ENCODE results near the gene TECPR2.

Gene TECPR2

GRCh38 chr14:102426796-102427195 is 64.1 kb downstream of the TECPR2 start:
- no peak for DNase-seq (ENCODE audit: low spot score)
- TF ChIP-seq CTCF (IDR thresholded peaks at IDR 0.05; ENCODE audit: extremely low read depth, missing control alignments) = no peak

- no peak for DNase-seq (ENCODE audit: low spot score)
- TF ChIP-seq CTCF (IDR thresholded peaks at IDR 0.05; ENCODE audit: extremely low read depth, missing control alignments) = no peak
These were observed 64.9 kb downstream of the TECPR2 start for GRCh38 chr14:102427642-102428041.

- DNase-seq (ENCODE audit: low spot score) = no peak
- TF ChIP-seq CTCF (IDR thresholded peaks at IDR 0.05; ENCODE audit: extremely low read depth, missing control alignments) = no peak
These were observed 67.6 kb downstream of the TECPR2 start for GRCh38 chr14:102430212-102430908.

GRCh38 chr14:102431751-102432150 is 69.0 kb downstream of the TECPR2 start:
- no peak for TF ChIP-seq CTCF (IDR thresholded peaks at IDR 0.05; ENCODE audit: extremely low read depth, missing control alignments)
- no peak for DNase-seq (ENCODE audit: low spot score)

GRCh38 chr14:102434647-102435175 is 72.0 kb downstream of the TECPR2 start:
- TF ChIP-seq CTCF (IDR thresholded peaks at IDR 0.05; ENCODE audit: extremely low read depth, missing control alignments) = no peak

GRCh38 chr14:102437997-102438915 is 75.5 kb downstream of the TECPR2 start:
- DNase-seq (ENCODE audit: low spot score) = peak; percentile 85
- TF ChIP-seq CTCF (IDR thresholded peaks at IDR 0.05; ENCODE audit: extremely low read depth, missing control alignments) = peak; percentile 62

More at GRCh38 chr14:102434647-102435175, 72.0 kb downstream of the TECPR2 start:
- no peak for DNase-seq (ENCODE audit: low spot score)

- TF ChIP-seq CTCF (IDR thresholded peaks at IDR 0.05; ENCODE audit: extremely low read depth, missing control alignments) = no peak
These were observed 76.8 kb downstream of the TECPR2 start for GRCh38 chr14:102439556-102439955.

More at GRCh38 chr14:102439556-102439955, 76.8 kb downstream of the TECPR2 start:
- no peak for DNase-seq (ENCODE audit: low spot score)
